DND-41 (cell line): ENCODE results near the gene HNRNPA2B1.

Experiments
- CTCF ChIP-seq: IDR thresholded peaks from 2 replicates; pipeline ENCODE4 v1.5.1; 2012; ENCODE audit warnings: borderline replicate concordance, low read length, moderate library complexity, mild to moderate bottlenecking; ENCODE audit not compliant: poor library complexity, severe bottlenecking; ENCODE audit errors: extremely low read depth
- EZH2 ChIP-seq: IDR thresholded peaks from 3 replicates; pipeline ENCODE4 v1.6.1; 2012; ENCODE audit warnings: borderline replicate concordance, low read depth, mild to moderate bottlenecking, moderate library complexity, low read length, inconsistent platforms; ENCODE audit not compliant: severe bottlenecking

- TF ChIP-seq CTCF, result no peak
- TF ChIP-seq EZH2, result no peak
These were observed 38.1 kb downstream of the HNRNPA2B1 start for GRCh38 chr7:26162431-26162830.
